Aorta (tissue), 5 donors: ENCODE results near the gene HIVEP3. TPM values are rescaled to one million over a fixed set of nuclear protein-coding genes. Genes with fewer than 3 reads are reported as not detected.

ENCODE experiments used
- ATAC-seq: fragments of 200-7000 bp; cut with Tn5 transposase; one replicate; pipeline ENCODE4 v1.9.1; 2022; ENCODE audit warnings: moderate library complexity; ENCODE audit not compliant: low FRiP score
- DNase-seq, 2 donors: peaks; one replicate each; pipeline ENCODE4 v3.0.0-alpha.2; 2020
- H3K27ac ChIP-seq, 2 donors: one replicate each; pipeline ENCODE4 v1.5.1; 2013; ENCODE audit warnings: low read length in 2 of 2, mild to moderate bottlenecking in 2 of 2, moderate library complexity in 2 of 2, control low read depth in 1 of 2, inconsistent platforms in 1 of 2, low read depth in 1 of 2
- H3K27me3 ChIP-seq, 2 donors: one replicate each; pipeline ENCODE4 v1.6.1; 2013; ENCODE audit warnings: control low read depth in 1 of 2, low read length in 1 of 2, mild to moderate bottlenecking in 1 of 2, moderate library complexity in 1 of 2; ENCODE audit not compliant: insufficient read depth in 2 of 2, control insufficient read depth in 1 of 2
- H3K36me3 ChIP-seq, 2 donors: one replicate each; pipeline ENCODE4 v1.6.1; 2013; ENCODE audit warnings: control low read depth in 1 of 2, low read length in 1 of 2, mild to moderate bottlenecking in 1 of 2; ENCODE audit not compliant: insufficient read depth in 2 of 2, control insufficient read depth in 1 of 2
- H3K4me1 ChIP-seq, 2 donors: one replicate each; pipeline ENCODE4 v1.6.1; 2013; ENCODE audit warnings: low read length in 2 of 2, control low read depth in 1 of 2, mild to moderate bottlenecking in 1 of 2, moderate library complexity in 1 of 2; ENCODE audit not compliant: insufficient read depth in 2 of 2, control insufficient read depth in 1 of 2
- H3K4me3 ChIP-seq, 2 donors: one replicate each; pipeline ENCODE4 v1.5.1; 2013; ENCODE audit warnings: low read length in 2 of 2, control low read depth in 1 of 2, mild to moderate bottlenecking in 1 of 2
- H3K9me3 ChIP-seq: one replicate; pipeline ENCODE4 v1.6.1; 2013; ENCODE audit warnings: mild to moderate bottlenecking, low read length; ENCODE audit not compliant: control insufficient read depth
- WGBS, 2 donors: extraction: QIAGEN DNeasy Blood & Tissue Kit; methylation state at CpG; one replicate each; pipeline ENCODE4 v1.1.7; 2013; 5-methylcytosine and 5-hydroxymethylcytosine counted together
- intact Hi-C, 2 donors: fragments of 100-400 bp; cut with DNase I; formaldehyde crosslinking; loops; one replicate each; pipeline versions ENCODE4 v1.14.2 to v1.15.0; 2022
- polyA plus RNA-seq, 2 donors: library from polyadenylated mRNA; stranded (reverse); fragments of 200-250 nt; gene quantifications; one replicate each; pipeline ENCODE4 v1.2.3, GENCODE V29; 2013
- total RNA-seq, 2 donors: library from RNA; stranded (reverse); fragmentation: NEBNext Ultra II Directional; extraction: Animal tissue kit (Norgen Biotek cat#: 25700); gene quantifications; one replicate each; pipeline ENCODE4 v1.2.1, GENCODE V29; 2021
- donor health status: healthy with polysubstance abuse.
- donor health status: Bipolar disorder and iron deficiency.
- donor health status: DM: no; HTN: no; CAD: no.
- donor health status: DM: no; HTN: no; CAD: no.
- donor health status: DM: yes; HTN: yes; CAD: no.

Gene HIVEP3
- total and polyA plus RNA-seq, 4 donors, result 1.6 to 6.3 (median 4.0) TPM

DNA sequence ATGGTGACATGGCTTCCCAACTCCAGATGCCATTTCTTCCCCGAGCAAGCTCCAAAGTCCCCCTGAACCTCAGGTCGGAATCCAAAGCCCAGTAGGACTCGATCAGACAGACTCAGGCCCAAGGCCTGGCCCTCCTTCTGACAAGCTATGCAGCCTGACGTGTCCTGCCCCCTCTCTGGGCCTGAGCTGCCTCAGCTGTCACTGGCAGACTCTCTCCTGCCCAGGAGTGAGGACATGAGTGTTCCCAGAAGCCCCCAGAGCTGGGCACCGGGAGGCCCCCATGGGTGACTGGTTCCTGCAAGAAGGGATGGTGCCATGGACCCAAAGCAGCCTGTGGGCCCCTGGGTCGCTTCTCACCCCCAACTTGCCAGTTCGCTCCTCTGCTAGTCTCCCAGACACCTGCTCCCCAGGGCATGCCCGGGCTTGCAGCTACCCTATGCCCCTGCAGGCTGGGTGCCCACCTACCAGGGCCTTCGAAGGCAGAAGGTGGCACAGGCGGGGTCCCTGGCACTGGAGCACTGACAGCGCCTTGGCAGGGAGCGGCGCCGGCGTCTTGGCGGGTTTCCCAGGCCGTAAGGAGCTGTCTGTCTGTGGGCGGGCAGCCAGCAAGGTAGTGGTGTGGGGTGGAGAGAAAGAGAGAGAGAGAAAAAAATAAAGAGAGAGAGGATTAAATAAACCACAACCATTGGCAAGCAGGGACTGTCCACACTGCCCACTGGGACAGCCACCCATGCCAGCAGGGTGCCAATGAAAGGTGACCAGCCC, 436.5 kb downstream of the HIVEP3 start:
- Histone ChIP-seq H3K4me3 (no peak overlapping the region), H3K27ac (no peak overlapping the region), H3K4me1 (no peaks in the 10 kb centered on the region), H3K27me3 (no peaks in the 10 kb centered on the region), H3K9me3 (no peaks in the 10 kb centered on the region), H3K36me3 (no peaks in the 10 kb centered on the region)
- intact Hi-C loops, result no loop called here
- ATAC-seq (no peak), DNase-seq (peak; percentile 46 to 74)
- WGBS, 2 donors, result 64 to 75% methylated on average over 18 of the region's 18 CpGs

DNA sequence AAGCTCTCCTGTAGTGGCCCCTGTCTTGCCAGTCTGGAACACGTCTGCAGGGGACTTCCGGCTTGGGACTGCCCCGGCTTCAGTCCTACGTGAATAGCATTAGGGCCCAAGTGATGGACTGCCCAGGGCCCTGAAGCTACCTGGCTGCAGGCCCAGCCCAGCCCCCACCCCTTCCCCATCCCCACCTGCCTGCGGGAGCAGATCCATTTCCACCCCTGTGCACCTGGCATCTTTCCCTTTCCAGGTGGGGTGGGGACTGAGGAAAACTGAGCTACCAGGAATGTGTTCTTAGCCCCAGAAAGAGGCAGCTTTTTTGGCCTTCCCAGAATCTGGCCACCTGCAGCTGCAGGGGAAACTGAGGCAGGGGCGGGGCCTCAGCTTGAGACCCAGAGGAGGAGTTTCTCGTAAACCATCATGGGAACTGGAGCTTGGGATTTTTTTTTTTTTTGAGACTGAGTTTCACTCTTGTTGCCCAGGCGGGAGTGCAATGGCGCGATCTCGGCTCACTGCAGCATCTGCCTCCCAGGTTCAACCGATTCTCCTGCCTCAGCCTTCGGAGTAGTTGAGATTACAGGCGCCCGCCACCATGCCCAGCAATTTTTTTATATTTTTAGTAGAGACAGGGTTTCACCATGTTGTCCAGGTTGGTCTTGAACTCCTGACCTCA, 437.5 kb downstream of the HIVEP3 start:
- intact Hi-C loops, result no loop called here
- Histone ChIP-seq H3K4me1 (no peaks in the 10 kb centered on the region), H3K9me3 (no peaks in the 10 kb centered on the region), H3K27me3 (no peaks in the 10 kb centered on the region), H3K27ac (no peak overlapping the region), H3K4me3 (no peak overlapping the region), H3K36me3 (no peaks in the 10 kb centered on the region)
- DNase-seq (peak in 1 of 2 donors; percentile 37), ATAC-seq (no peak)
- 92 to 94% methylated on average over 15 of the region's 15 CpGs for WGBS, 2 donors

DNA sequence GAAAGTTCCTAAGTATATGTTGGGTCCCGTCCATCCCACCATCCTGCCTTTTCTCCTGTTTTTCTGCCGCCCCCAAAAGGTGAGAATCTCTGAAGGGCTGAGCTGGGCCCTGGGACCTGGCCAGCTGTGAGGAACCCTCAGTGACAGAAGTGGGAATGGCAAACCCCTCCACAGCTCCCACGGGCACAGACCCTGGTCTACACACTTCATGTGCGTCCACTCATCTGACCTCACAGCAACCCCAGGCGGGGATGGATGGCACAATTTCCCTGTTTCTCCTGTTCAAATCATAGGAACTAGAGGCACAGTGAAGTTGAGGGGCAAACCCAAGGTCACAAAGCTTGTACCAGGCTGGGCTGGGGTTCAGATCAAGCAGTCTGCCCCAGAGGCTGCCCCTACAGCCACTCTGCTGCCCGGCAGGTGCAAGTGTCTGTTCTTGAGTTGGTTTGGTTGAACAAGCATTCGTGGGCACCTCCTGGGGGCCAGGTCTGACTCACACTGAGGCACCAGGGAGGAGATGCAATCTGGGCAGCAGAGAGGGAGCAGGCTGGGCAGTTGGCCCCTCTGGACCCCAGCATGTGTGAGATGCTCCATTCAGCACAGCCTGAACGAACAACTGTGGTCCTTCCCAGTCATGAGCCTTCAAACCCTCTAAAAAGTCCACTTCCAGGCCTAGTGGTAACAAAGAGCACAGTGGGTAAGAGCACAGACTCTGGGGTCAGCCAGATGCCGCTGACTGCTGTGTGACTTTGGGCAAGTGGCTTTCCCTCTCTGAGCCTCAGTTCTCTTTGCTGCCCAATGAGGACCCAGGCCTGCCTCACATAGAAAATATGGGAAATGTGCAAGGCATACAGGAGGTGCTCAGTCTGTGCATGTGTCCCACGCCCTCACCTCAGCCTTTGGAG, 438.3 kb downstream of the HIVEP3 start:
- no peak overlapping the region for H3K27ac ChIP-seq
- 74 to 77% methylated on average over 10 of the region's 10 CpGs for WGBS, 2 donors
- H3K36me3 ChIP-seq, result no peaks in the 10 kb centered on the region
- peak; percentile 37 to 69 for DNase-seq
- no peak for ATAC-seq
- H3K27me3 ChIP-seq, result no peaks in the 10 kb centered on the region
- H3K4me1 ChIP-seq, result no peaks in the 10 kb centered on the region
- no peaks in the 10 kb centered on the region for H3K9me3 ChIP-seq
- intact Hi-C loops, result no loop called here
- H3K4me3 ChIP-seq, result no peak overlapping the region

DNA sequence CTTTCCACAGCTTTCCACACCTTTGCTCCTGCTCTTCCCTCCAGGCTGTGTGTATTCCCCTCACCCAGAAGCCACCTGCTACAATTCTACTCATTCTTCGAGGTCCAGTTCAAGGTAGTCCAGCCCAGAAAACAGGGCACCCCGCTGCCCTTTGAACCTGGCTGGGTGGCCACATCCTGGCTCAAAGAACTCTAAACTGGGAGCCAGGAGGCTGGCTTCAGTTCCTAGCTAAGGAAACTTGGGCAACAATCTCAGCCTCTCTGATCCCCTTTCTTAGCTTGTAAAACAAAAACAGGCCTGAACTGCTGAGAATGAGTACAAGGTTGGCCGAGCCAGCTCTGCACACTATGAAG, 438.9 kb downstream of the HIVEP3 start:
- no peaks in the 10 kb centered on the region for H3K27me3 ChIP-seq
- intact Hi-C loops, result loop anchor here in 1 of 2 donors (5.0 kb wide), 1 partner anchor 47 kb away; no protein-coding TSS in a partner anchor
- H3K36me3 ChIP-seq, result no peaks in the 10 kb centered on the region
- H3K27ac ChIP-seq, result no peak overlapping the region
- no peaks in the 10 kb centered on the region for H3K4me1 ChIP-seq
- ATAC-seq, result no peak
- no peak overlapping the region for H3K4me3 ChIP-seq
- no peaks in the 10 kb centered on the region for H3K9me3 ChIP-seq
- DNase-seq, result no peak
- WGBS, 2 donors, result 49 to 55% methylated on average over 3 of the region's 3 CpGs

DNA sequence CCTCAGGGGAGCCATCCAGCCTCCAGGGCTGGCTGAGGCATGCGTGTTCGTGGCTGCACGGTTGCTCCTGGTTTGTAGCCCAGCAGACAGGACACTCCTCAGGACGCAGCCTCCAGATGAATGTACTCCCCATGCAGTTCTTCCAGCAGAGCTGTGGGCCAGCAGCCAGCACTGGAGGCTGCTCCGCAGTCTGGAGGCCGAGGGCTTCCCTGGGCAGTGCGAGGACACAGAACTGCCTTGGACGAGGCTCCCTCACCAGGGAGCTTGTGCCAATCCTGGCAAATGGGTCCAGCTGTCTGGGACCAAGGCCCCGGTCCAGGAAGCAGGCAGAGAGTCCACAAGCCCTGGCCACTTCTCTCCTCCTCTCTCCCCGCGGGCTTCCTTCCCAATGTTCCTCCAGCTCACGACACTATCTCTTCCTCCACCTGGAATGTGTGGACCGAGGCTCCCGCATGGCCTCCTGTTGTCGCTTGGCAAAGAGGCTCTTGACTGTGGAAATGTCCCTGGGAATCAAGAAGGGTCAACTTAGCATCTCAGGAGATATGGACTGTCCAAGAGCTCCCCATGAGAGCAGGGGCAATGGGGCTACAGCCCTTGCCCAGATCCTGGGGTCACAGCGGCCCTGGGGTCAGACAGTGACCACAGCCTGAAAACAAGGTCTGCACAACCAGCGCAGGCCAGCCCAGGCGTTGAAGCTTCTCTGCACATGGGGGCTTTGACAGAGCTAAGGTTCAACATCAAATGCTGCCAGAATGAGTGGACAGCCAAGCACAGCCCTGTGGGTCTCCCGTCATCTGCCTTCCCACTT, 439.5 kb downstream of the HIVEP3 start:
- Histone ChIP-seq H3K36me3 (no peaks in the 10 kb centered on the region), H3K4me3 (no peak overlapping the region), H3K27ac (no peak overlapping the region), H3K9me3 (no peaks in the 10 kb centered on the region), H3K4me1 (no peaks in the 10 kb centered on the region), H3K27me3 (no peaks in the 10 kb centered on the region)
- ATAC-seq, result peak; percentile 55
- intact Hi-C loops, result loop anchor here in 1 of 2 donors (5.0 kb wide), 1 partner anchor 47 kb away; no protein-coding TSS in a partner anchor
- DNase-seq, result peak; percentile 81 to 88
- 26 to 28% methylated on average over 19 of the region's 19 CpGs for WGBS, 2 donors

DNA sequence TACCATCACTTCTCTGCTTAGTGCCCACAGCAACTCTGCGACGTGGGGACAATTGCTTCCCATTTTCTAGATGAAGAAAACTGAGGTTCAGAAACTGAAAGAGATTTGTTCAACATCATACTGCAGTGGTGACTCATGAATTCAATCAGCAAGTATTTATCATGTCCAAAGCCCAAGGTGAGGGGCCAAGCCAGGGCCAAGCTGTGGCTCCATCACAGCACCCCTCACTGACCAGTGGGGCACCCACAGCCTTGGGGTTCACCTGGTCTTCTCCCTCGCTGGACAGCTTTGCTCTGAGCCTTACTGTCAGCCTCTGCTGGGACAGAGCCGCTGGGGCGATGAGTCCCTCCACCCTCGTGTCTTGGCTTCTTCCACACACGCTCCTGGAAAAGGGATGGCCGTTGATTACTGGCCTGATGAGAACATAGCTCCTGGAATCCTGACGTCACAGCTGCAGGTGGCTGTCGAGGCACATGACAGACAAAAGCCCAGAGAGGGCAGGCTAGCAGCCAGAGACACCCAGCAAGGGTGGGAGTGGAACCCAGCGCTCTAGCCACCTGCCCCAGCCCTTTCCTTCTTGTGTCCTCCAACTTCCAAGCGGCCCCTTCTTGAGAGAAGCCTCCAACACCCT, 440.5 kb downstream of the HIVEP3 start:
- H3K4me1 ChIP-seq, result no peaks in the 10 kb centered on the region

DNA sequence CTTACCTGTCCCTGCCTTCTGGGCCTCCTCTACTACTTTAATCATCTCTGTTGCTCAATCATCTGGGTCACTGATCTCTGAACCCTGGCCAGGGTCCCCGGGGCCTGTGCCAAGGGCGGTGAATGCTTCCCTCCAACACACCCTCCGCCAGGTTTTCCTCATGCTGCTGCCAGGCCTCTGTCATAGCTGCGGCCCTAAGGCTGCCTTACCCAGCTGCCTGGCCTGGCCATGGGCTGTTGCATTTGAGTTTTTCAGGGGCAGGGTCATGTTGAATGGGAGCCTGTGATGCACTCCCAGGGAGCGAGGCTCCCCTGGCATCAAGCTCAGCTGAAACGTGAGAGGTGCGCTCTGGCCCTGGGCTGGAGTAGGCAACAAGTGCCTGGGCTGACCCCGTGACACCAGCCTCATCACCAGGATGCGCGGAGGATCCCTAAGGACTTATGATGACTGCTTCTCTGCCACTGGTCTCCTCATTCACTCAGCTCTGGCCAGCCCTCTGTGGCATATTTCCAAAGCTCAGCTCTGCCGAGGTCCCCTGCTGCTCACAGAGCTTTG, 441.8 kb downstream of the HIVEP3 start:
- H3K27ac ChIP-seq, result no peak overlapping the region
- WGBS, 2 donors, result 76 to 81% methylated on average over 11 of the region's 11 CpGs
- H3K27me3 ChIP-seq, result no peaks in the 10 kb centered on the region
- intact Hi-C loops, result loop anchor here in 1 of 2 donors (5.0 kb wide), 1 partner anchor 45 kb away; no protein-coding TSS in a partner anchor
- ATAC-seq (no peak), DNase-seq (peak; percentile 45 to 74)
- H3K4me3 ChIP-seq, result no peak overlapping the region
- no peaks in the 10 kb centered on the region for H3K4me1 ChIP-seq
- H3K36me3 ChIP-seq, result no peaks in the 10 kb centered on the region
- H3K9me3 ChIP-seq, result no peaks in the 10 kb centered on the region

More for the DNA sequence above, 440.5 kb downstream of the HIVEP3 start:
- 74 to 87% methylated on average over 12 of the region's 12 CpGs for WGBS, 2 donors
- ATAC-seq, result no peak
- Histone ChIP-seq H3K27ac (no peak overlapping the region), H3K27me3 (no peaks in the 10 kb centered on the region), H3K4me3 (no peak overlapping the region), H3K36me3 (no peaks in the 10 kb centered on the region), H3K9me3 (no peaks in the 10 kb centered on the region)
- peak; percentile 33 to 59 for DNase-seq
- intact Hi-C loops, result loop anchor here in 1 of 2 donors (5.0 kb wide), 1 partner anchor 46 kb away; no protein-coding TSS in a partner anchor
